ENCODE results near the gene CMTR2. TPM values are rescaled to one million over a fixed set of nuclear protein-coding genes. Genes with fewer than 3 reads are reported as not detected.

CMTR2 gene, protein sequence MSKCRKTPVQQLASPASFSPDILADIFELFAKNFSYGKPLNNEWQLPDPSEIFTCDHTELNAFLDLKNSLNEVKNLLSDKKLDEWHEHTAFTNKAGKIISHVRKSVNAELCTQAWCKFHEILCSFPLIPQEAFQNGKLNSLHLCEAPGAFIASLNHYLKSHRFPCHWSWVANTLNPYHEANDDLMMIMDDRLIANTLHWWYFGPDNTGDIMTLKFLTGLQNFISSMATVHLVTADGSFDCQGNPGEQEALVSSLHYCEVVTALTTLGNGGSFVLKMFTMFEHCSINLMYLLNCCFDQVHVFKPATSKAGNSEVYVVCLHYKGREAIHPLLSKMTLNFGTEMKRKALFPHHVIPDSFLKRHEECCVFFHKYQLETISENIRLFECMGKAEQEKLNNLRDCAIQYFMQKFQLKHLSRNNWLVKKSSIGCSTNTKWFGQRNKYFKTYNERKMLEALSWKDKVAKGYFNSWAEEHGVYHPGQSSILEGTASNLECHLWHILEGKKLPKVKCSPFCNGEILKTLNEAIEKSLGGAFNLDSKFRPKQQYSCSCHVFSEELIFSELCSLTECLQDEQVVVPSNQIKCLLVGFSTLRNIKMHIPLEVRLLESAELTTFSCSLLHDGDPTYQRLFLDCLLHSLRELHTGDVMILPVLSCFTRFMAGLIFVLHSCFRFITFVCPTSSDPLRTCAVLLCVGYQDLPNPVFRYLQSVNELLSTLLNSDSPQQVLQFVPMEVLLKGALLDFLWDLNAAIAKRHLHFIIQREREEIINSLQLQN
- polyA plus RNA-seq (2011; rRNA removed) (21.8 and 32.7 TPM in 2 replicates), polyA minus RNA-seq (2011; rRNA and poly(A)+ RNA removed) (12.4 and 23.8 TPM in 2 replicates)

DNA sequence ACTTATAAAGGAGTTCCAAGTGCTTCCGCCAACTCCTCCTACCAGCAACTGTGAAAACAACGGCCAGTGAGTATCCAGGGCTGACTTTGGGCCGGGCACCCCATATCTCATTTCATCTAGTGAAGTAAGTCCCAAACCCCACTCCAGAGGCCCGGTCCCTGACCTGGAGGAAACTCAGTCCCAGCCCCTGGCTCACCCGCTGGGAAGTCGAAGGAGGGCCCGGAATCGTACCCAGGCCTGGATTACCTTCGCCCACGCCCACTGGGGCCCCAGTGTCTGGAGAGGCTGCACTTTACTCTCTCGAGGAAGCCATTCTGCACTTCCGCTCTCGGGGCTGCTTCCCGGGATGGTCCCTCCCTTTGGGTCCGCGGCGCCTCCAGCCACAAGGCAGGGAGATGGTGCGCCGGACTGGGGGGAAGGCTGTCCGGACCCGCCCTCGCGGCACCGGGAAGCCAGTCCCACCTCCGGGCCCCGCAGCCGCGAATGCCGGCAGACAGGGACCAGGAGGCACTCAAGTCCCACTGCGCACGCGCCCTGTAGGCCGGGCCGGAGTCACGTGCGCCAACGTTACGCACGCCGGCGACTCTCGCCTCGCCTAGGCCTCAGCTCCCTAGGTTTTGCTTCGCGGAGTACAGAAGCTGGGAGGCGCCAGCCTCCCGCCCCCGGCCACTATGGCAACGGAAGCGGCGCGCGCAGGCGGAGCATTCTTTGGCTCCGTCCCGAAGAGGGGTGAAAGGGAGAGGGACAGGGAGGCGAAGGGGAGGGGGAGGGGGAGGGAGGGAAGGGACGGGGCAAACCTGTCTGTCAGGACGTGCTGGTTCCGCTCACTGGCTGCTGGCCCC lies at the start of gene CMTR2:
CMTR2 (minus strand) TSS at position 513 of the 842 bp plus-strand sequence. CDS start 3,482 bp downstream, outside the sequence.
- ChIA-PET POLR2A (interaction anchor here (0.6 to 1.1 kb wide), 4 partner anchors 54 to 1786 kb away, joined by 3 to 7 read pairs (median 4); no protein-coding TSS in a partner anchor), CTCF (interaction anchor here (0.6 to 1.7 kb wide), 5 partner anchors 14 to 195 kb away, joined by 3 to 11 read pairs (median 4); no protein-coding TSS in a partner anchor)
- peaks cover 4% of the 10 kb centered on the region for H3K27me3 ChIP-seq (ENCODE audit: control insufficient read depth, insufficient read depth, low read length)
- TF ChIP-seq CTCF (IDR thresholded peaks at IDR 0.05; ENCODE audit: low read depth, low read length), result no peak
- peak; percentile 96 for DNase-seq (ENCODE audit: low read depth, low spot score)
- H3K9me3 ChIP-seq (ENCODE audit: control insufficient read depth, insufficient read depth, low read length), result no peaks in the 10 kb centered on the region; the same call in 1 of the 2 replicates
- H3K4me3 ChIP-seq (ENCODE audit: low read depth, low read length), result peak within 1 kb of the TSS; percentile 80
- peak within 1 kb of the TSS; percentile 92 for H3K27ac ChIP-seq (ENCODE audit: low read depth, low read length)

DNA sequence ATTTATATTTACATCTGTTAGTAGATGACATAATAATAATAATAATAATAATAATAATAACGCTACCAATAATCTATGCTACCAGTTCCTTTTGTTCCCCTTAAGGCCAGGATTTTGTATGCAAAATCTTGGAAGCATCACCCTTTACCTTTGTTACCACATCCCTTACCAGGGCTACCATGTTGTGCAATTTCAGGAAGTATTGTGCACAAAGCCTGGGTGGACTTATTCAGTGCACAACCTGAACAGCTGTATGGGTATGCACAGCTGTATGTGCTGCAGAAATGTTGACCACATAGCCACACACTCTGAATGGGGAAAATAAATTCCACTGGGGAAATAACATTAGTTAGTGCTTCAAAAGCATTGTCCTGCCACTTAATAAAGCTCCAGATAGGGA lies 49.4 kb upstream of the CMTR2 start:
- ChIA-PET CTCF (no interaction called here), POLR2A (no interaction called here)
- no peak overlapping the region for H3K27ac ChIP-seq (ENCODE audit: low read depth, low read length)
- no peaks in the 10 kb centered on the region for H3K9me3 ChIP-seq (ENCODE audit: control insufficient read depth, insufficient read depth, low read length)
- H3K4me3 ChIP-seq (ENCODE audit: low read depth, low read length), result no peak overlapping the region
- no peaks in the 10 kb centered on the region for H3K27me3 ChIP-seq (ENCODE audit: control insufficient read depth, insufficient read depth, low read length)
- TF ChIP-seq CTCF (IDR thresholded peaks at IDR 0.05; ENCODE audit: low read depth, low read length), result no peak
- no peak for DNase-seq (ENCODE audit: low read depth, low spot score)

- ChIA-PET POLR2A (no interaction called here), CTCF (no interaction called here)
- DNase-seq (ENCODE audit: low read depth, low spot score), result no peak
- no peak overlapping the region for H3K27ac ChIP-seq (ENCODE audit: low read depth, low read length)
- H3K27me3 ChIP-seq (ENCODE audit: control insufficient read depth, insufficient read depth, low read length), result no peaks in the 10 kb centered on the region
- no peak for TF ChIP-seq CTCF (IDR thresholded peaks at IDR 0.05; ENCODE audit: low read depth, low read length)
- no peaks in the 10 kb centered on the region for H3K9me3 ChIP-seq (ENCODE audit: control insufficient read depth, insufficient read depth, low read length)
- no peak overlapping the region for H3K4me3 ChIP-seq (ENCODE audit: low read depth, low read length)
These were observed 49.0 kb upstream of the CMTR2 start for GRCh38 chr16:71338193-71338592.

DNA sequence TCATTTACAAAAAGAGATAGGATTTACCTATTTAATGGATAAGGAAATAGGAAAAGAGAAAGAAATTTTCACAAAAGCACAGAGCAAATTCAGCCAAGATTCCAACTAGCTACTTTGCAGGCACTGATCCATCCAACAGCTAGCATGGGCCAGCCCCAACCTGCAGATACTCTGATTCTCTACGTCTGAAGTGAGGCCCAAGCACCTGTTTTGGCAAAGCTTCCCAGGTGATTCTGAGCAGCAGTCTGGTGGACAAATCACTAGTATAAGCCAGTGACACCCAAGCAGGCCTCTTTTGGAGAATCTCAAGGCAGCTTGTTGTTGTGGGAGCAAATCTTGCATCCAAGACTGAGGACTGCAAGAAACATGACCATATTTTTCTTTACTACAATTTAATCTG lies 48.4 kb upstream of the CMTR2 start:
- ChIA-PET CTCF (no interaction called here), POLR2A (no interaction called here)
- no peak for DNase-seq (ENCODE audit: low read depth, low spot score)
- no peak overlapping the region for H3K4me3 ChIP-seq (ENCODE audit: low read depth, low read length)
- no peak overlapping the region for H3K27ac ChIP-seq (ENCODE audit: low read depth, low read length)
- H3K9me3 ChIP-seq (ENCODE audit: control insufficient read depth, insufficient read depth, low read length), result no peaks in the 10 kb centered on the region
- TF ChIP-seq CTCF (IDR thresholded peaks at IDR 0.05; ENCODE audit: low read depth, low read length), result no peak
- no peaks in the 10 kb centered on the region for H3K27me3 ChIP-seq (ENCODE audit: control insufficient read depth, insufficient read depth, low read length)

Data from AG04450 (cell line).